ENCODE results near the gene LMCD1.

DNA sequence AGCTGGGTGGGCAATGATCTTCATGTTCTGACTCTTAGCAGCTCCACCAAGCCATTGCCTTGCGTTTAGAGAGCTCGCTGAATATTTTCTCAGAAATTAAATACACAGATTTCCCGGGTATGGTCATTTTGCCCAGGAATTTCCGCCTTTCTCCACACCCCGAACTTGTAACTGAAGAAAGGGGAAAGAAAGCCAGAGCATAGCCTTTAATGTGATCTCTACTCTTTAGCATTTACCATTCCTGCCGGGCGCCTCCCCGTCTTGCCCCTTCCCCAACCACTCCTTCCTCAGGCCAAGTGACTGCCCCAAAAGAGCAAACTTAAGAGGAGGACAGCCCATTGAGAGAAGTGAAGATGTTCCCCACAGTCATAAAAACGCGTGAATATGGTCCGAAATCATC lies 53.1 kb downstream of the LMCD1 start:
- TF ChIP-seq, protein P1, sequence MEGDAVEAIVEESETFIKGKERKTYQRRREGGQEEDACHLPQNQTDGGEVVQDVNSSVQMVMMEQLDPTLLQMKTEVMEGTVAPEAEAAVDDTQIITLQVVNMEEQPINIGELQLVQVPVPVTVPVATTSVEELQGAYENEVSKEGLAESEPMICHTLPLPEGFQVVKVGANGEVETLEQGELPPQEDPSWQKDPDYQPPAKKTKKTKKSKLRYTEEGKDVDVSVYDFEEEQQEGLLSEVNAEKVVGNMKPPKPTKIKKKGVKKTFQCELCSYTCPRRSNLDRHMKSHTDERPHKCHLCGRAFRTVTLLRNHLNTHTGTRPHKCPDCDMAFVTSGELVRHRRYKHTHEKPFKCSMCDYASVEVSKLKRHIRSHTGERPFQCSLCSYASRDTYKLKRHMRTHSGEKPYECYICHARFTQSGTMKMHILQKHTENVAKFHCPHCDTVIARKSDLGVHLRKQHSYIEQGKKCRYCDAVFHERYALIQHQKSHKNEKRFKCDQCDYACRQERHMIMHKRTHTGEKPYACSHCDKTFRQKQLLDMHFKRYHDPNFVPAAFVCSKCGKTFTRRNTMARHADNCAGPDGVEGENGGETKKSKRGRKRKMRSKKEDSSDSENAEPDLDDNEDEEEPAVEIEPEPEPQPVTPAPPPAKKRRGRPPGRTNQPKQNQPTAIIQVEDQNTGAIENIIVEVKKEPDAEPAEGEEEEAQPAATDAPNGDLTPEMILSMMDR (IDR thresholded peaks at IDR 0.05) = no peak
- TF ChIP-seq EZH2phosphoT487 (IDR thresholded peaks at IDR 0.05; ENCODE audit: borderline replicate concordance, low read depth) = no peak
- TF ChIP-seq, protein P2, sequence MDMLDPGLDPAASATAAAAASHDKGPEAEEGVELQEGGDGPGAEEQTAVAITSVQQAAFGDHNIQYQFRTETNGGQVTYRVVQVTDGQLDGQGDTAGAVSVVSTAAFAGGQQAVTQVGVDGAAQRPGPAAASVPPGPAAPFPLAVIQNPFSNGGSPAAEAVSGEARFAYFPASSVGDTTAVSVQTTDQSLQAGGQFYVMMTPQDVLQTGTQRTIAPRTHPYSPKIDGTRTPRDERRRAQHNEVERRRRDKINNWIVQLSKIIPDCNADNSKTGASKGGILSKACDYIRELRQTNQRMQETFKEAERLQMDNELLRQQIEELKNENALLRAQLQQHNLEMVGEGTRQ (IDR thresholded peaks at IDR 0.05; ENCODE audit: borderline replicate concordance, low read depth, low read length) = no peak
- no peak for TF ChIP-seq POLR2AphosphoS5 (IDR thresholded peaks at IDR 0.05; ENCODE audit: low read depth, low read length)
- TF ChIP-seq RCOR1 (IDR thresholded peaks at IDR 0.05; ENCODE audit: low read length) = no peak
